GM21786 (cell line): Measurements from ENCODE around the gene FAM222B.
A peak's percentile ranks its signal among the peaks of the same experiment; 100 is the strongest.

ENCODE experiments used
- ATAC-seq: cut with Tn5 transposase; IDR thresholded peaks from one replicate; pipeline ENCODE4 v1.9.1; 2021; ENCODE audit not compliant: unreplicated experiment

FAM222B gene

GRCh38 chr17:28714281-28714680, 128.3 kb downstream of the FAM222B start:
- no peak for ATAC-seq

DNA sequence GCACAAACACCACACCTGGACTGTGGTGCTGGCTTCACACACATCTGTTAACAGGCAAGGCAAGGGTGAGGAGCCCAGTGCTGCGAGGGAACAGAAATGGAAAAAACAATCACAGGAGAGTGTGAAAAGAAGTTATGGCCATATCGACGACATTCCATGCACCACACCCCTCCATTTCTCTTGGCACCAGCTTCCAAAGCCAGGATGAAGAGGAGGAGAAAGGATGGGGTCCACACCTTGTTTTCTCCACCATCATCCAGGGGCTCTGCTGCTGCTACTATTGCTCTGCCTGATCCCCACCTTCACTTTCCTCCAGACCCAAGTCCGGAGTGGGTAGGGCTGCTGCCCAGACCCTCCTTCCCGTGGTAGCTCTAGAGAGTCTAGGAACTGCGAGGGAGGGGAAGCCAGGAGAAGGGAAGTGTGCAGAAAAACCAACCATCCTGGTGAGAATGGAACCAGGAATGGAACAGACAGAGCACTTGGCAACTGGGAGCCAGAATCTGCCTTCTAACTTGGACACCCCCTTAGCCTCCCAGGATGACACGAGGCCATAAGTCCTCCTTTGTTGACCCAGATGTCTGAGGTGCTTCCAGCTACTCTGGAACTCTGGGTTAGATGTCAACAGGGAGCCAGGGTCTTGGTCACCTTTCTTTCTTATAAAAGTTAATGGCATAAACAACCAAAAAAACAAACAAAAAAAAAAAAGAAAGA, 129.7 kb downstream of the FAM222B start:
- no peak for ATAC-seq

- ATAC-seq, result no peak
These were observed 130.4 kb downstream of the FAM222B start for GRCh38 chr17:28712032-28712704.

DNA sequence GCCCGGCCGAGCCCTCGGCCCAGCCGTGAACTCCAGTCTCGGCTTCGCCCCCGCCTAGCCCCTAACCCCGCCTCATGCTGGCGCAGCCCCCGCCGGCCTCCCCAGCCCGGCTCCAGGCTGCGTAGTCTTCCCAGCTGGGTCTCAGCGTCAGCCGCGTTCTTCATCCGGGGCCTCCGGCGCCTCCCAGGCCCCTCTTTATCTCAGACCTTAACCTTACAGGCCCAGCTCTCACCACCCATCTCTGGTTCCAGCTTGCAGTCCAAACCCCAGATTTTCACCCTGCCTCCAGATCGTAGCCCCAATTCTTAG, 130.9 kb downstream of the FAM222B start, which contains the start of gene PROCA1:
TSS of gene PROCA1 (minus strand) at position 166 of the 309 bp plus-strand sequence. CDS start 228 bp downstream, outside the sequence.
- ATAC-seq, result peak; percentile 28

DNA sequence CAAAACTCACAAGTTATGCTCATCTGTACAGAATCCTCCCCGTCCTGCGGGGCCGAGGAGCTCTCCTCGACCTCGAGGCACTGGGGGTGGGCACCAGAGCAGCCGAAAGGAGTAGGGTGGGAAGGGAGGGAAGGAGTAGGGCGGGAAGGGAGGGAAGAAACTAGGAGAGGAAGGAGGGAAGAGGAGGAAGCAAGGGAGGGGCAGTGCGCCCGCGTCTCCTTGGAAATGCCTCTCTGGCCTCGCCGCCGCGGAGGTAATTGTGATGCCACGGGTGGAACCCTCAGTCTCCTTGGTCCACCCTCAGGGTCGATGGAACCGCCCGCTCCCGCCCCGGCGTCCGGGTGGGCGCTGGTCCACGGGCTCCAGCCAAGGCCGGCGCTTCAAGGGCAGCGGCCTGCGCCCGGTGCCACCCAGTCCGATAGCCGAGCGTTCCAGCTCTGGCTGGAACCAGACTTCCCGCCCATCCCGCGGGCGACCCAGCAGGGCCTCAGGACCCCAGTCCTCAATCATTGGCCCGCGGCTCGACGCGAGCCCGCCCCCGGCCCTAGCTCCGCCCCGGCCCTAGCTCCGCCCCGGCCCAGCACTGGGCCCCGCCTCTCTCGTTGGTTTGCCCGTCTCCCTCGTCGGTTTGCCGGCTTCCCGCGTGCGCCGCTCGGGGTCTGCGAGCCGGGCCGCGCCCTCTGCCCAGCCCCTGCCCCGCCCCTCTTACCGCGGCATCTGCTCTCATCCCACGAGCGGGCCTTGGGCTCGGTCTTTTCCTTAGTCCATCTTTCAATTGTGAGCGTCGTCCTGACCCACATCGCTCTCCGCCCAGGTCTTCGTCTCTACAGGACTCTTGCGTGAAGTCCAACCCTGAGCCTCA, 131.5 kb downstream of the FAM222B start:
- peak; percentile 88 for ATAC-seq

GRCh38 chr17:28707339-28707720, 135.3 kb downstream of the FAM222B start:
- no peak for ATAC-seq

DNA sequence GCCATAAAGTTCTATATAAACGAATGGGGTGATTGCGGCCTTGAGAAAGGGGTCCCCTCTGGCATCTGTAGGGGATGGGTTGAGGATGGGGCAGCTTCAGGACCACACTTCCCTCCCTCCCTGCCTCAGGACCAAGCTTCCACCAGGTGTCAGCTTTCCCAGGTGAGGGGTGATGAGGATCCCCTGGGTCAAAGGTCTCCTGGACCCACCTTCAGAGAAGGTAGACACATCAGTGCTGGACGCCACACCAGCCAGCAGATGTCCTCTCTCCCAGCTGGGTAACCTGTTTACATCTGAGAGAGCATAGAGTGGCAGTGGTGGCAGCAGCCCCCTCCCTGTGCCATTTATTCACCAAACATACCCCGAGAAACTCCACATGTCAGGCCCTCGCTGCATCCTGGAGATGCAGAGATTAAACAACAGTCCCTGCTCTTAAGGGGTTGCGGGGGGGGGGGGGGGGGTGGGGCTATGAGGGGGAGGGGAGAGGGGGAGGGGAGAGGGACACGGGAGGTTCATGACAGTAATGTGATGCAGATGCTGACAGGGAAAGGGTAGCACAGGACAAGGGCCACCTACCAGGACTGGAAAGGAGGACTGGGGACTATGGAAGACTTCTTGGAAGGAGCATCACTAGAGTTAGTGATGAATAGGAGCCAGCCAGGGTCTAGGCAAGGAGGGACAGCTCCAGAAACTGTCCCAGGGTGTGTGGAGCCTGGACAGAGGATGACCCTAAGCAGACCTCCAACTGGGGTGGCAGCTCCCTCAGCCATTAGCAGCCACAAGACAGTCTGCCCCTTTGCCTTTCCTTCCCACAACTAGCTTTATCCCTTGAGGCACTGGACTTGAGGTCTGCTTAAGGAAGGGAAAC, 135.9 kb downstream of the FAM222B start:
- no peak for ATAC-seq
